HG03432 (cell line): ENCODE results near the gene KCNAB3.

Source experiments
- ATAC-seq: cut with Tn5 transposase; IDR thresholded peaks from one replicate; pipeline ENCODE4 v1.9.1; 2021; ENCODE audit warnings: mild to moderate bottlenecking, moderate library complexity; ENCODE audit not compliant: unreplicated experiment

KCNAB3 gene

GRCh38 chr17:7903154-7904103 is 26.2 kb downstream of the KCNAB3 start:
- ATAC-seq = no peak

- no peak for ATAC-seq
Observed at GRCh38 chr17:7897773-7898172, 31.9 kb downstream of the KCNAB3 start.

GRCh38 chr17:7897090-7897489 is 32.6 kb downstream of the KCNAB3 start:
- no peak for ATAC-seq

- ATAC-seq = no peak
Observed at GRCh38 chr17:7894866-7895265, 34.8 kb downstream of the KCNAB3 start.

- no peak for ATAC-seq
Observed at GRCh38 chr17:7894226-7894625, 35.4 kb downstream of the KCNAB3 start.

- ATAC-seq = no peak
Observed at GRCh38 chr17:7893187-7893880, 36.3 kb downstream of the KCNAB3 start.

- no peak for ATAC-seq
Observed at GRCh38 chr17:7889166-7889955, 40.3 kb downstream of the KCNAB3 start.

- ATAC-seq = no peak
Observed at GRCh38 chr17:7888184-7888920, 41.3 kb downstream of the KCNAB3 start, which contains the start of gene CHD3. CHD3 (plus strand) TSS chr17:7888789; CDS start chr17:7889001, 212 bp downstream.

GRCh38 chr17:7887482-7888183 is 42.0 kb downstream of the KCNAB3 start:
- peak; percentile 49 for ATAC-seq

- no peak for ATAC-seq
Observed at GRCh38 chr17:7887038-7887481, 42.6 kb downstream of the KCNAB3 start.

GRCh38 chr17:7886227-7887037 is 43.2 kb downstream of the KCNAB3 start:
- no peak for ATAC-seq

- peak; percentile 31 for ATAC-seq
Observed at GRCh38 chr17:7885367-7886226, 44.1 kb downstream of the KCNAB3 start.

- ATAC-seq = peak; percentile 19
Observed at GRCh38 chr17:7884581-7885366, 44.9 kb downstream of the KCNAB3 start.

- ATAC-seq = no peak
Observed at GRCh38 chr17:7883781-7884386, 45.8 kb downstream of the KCNAB3 start.

- ATAC-seq = no peak
Observed at GRCh38 chr17:7882629-7883028, 47.0 kb downstream of the KCNAB3 start.

- no peak for ATAC-seq
Observed at GRCh38 chr17:7882068-7882467, 47.6 kb downstream of the KCNAB3 start.
